SK-N-SH treated with all-trans-retinoic acid at 6 μM for 48 hours (cell line): ENCODE data around the gene JMJD1C.

Source experiments
- CREB5 ChIP-seq: fragments of 250-450 bp; sonication (Bioruptor Pico); IDR thresholded peaks from 2 replicates; pipeline ENCODE4 v1.5.1; 2020; ENCODE audit warnings: low read depth, mild to moderate bottlenecking, moderate library complexity
- ESRRG ChIP-seq: fragments of 250-450 bp; sonication (Bioruptor Pico); IDR thresholded peaks from 2 replicates; pipeline ENCODE4 v1.6.1; 2021; ENCODE audit warnings: mild to moderate bottlenecking
- GLIS3 ChIP-seq: fragments of 250-450 bp; sonication (Bioruptor Pico); IDR thresholded peaks from 2 replicates; pipeline ENCODE4 v1.5.0; 2020; ENCODE audit warnings: mild to moderate bottlenecking, moderate library complexity
- SNAI2 ChIP-seq: fragments of 250-450 bp; sonication (Bioruptor Pico); IDR thresholded peaks from 2 replicates; pipeline ENCODE4 v1.5.0; 2020; ENCODE audit warnings: mild to moderate bottlenecking, moderate library complexity
- TCF4 ChIP-seq: fragments of 250-450 bp; sonication (Bioruptor Pico); IDR thresholded peaks from 2 replicates; pipeline ENCODE4 v1.8.0; 2021; ENCODE audit warnings: mild to moderate bottlenecking, moderate library complexity, borderline replicate concordance
- TOX ChIP-seq: fragments of 250-450 bp; sonication (Bioruptor Pico); IDR thresholded peaks from 2 replicates; pipeline ENCODE4 v1.8.0; 2021; ENCODE audit warnings: mild to moderate bottlenecking, moderate library complexity, borderline replicate concordance
- ZNF565 ChIP-seq: fragments of 450-650 bp; formaldehyde crosslinking; conservative IDR thresholded peaks from 2 replicates; pipeline ENCODE4 v1.5.0; 2020; ENCODE audit warnings: low read depth, mild to moderate bottlenecking, moderate library complexity
- ZNF70 ChIP-seq: fragments of 450-650 bp; formaldehyde crosslinking; IDR thresholded peaks from 2 replicates; pipeline ENCODE4 v1.5.0; 2020; ENCODE audit warnings: mild to moderate bottlenecking, moderate library complexity
- TF ChIP-seq, protein P1 (sequence below): fragments of 250-450 bp; sonication (Bioruptor Pico); IDR thresholded peaks from 2 replicates; pipeline ENCODE4 v1.8.0; 2020; ENCODE audit warnings: mild to moderate bottlenecking, moderate library complexity, borderline replicate concordance
- TF ChIP-seq, protein P2 (sequence below): fragments of 250-450 bp; sonication (Bioruptor Pico); IDR thresholded peaks from 2 replicates; pipeline ENCODE4 v1.5.0; 2020; ENCODE audit warnings: mild to moderate bottlenecking, moderate library complexity

DNA sequence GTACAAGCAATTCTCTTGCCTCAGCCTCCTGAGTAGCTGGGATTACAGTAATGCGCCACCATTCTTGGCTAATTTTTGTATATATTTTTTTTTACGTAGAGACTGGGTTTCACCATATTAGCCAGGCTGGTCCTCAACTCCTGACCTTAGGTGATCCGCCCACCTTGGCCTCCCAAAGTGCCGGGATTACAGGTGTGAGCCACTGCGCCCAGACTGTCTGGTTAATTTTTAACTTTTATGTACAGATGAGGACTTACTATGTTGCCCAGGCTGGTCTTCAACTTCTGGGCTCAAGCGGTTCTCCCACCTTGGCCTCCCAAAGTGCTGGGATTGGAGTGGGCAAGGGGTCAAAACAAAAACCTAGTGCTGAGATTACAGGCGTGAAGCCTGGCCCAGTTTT is 101.8 kb downstream of the JMJD1C start:
- TF ChIP-seq, protein P1, sequence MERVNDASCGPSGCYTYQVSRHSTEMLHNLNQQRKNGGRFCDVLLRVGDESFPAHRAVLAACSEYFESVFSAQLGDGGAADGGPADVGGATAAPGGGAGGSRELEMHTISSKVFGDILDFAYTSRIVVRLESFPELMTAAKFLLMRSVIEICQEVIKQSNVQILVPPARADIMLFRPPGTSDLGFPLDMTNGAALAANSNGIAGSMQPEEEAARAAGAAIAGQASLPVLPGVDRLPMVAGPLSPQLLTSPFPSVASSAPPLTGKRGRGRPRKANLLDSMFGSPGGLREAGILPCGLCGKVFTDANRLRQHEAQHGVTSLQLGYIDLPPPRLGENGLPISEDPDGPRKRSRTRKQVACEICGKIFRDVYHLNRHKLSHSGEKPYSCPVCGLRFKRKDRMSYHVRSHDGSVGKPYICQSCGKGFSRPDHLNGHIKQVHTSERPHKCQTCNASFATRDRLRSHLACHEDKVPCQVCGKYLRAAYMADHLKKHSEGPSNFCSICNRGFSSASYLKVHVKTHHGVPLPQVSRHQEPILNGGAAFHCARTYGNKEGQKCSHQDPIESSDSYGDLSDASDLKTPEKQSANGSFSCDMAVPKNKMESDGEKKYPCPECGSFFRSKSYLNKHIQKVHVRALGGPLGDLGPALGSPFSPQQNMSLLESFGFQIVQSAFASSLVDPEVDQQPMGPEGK = no peak
- TF ChIP-seq, protein P2, sequence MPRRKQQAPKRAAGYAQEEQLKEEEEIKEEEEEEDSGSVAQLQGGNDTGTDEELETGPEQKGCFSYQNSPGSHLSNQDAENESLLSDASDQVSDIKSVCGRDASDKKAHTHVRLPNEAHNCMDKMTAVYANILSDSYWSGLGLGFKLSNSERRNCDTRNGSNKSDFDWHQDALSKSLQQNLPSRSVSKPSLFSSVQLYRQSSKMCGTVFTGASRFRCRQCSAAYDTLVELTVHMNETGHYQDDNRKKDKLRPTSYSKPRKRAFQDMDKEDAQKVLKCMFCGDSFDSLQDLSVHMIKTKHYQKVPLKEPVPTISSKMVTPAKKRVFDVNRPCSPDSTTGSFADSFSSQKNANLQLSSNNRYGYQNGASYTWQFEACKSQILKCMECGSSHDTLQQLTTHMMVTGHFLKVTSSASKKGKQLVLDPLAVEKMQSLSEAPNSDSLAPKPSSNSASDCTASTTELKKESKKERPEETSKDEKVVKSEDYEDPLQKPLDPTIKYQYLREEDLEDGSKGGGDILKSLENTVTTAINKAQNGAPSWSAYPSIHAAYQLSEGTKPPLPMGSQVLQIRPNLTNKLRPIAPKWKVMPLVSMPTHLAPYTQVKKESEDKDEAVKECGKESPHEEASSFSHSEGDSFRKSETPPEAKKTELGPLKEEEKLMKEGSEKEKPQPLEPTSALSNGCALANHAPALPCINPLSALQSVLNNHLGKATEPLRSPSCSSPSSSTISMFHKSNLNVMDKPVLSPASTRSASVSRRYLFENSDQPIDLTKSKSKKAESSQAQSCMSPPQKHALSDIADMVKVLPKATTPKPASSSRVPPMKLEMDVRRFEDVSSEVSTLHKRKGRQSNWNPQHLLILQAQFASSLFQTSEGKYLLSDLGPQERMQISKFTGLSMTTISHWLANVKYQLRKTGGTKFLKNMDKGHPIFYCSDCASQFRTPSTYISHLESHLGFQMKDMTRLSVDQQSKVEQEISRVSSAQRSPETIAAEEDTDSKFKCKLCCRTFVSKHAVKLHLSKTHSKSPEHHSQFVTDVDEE = no peak
- TF ChIP-seq SNAI2 (CRISPR knock-in tag) (no peak), CREB5 (no peak), TCF4 (CRISPR knock-in tag) (no peak), ESRRG (CRISPR knock-in tag) (no peak), TOX (CRISPR knock-in tag) (no peak), GLIS3 (CRISPR knock-in tag) (no peak), ZNF70 (CRISPR knock-in tag) (no peak), ZNF565 (CRISPR knock-in tag) (no peak)
